ENCODE results near the gene LYPD5. TPM values are rescaled to one million over a fixed set of nuclear protein-coding genes. Genes with fewer than 3 reads are reported as not detected.
A peak's percentile ranks its signal among the peaks of the same experiment; 100 is the strongest.

Gene LYPD5
- polyA plus RNA-seq, 3 donors: 0.19 to 0.39 (median 0.24) TPM

DNA sequence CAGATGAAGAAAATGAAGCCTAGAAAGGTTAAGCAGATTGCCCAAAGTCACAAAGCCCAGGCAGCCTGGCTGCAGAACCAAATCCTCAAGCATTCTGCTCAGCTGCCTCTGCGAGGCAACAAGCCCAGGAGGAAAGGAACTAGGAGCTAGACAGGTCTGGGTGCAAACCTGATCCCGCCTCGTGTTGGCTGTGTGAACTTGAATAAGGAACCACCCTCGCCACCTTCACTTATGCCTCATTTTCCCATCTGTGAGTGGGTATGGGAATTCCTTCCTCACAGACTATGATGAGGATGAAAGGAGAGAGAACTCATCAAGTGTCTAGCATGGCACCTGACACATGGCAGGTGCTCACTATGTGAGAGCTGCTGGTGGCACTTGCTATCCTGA is 54.0 kb downstream of the LYPD5 start:
- H3K9me3 ChIP-seq (replicated peaks in 1 of 2; ENCODE audit: control insufficient read depth in 1 of 2, insufficient read depth in 1 of 2, low read length in 2 of 2): no peaks in the 10 kb centered on the region
- H4K20me1 ChIP-seq (ENCODE audit: insufficient read depth, low read length): peaks cover 18% of the 10 kb centered on the region
- peaks cover 61 to 77% of the 10 kb centered on the region in 2 donors for H3K36me3 ChIP-seq (replicated peaks in 1 of 2; ENCODE audit: control insufficient read depth in 1 of 2, insufficient read depth in 2 of 2, low read length in 2 of 2)
- H3K4me3 ChIP-seq (replicated peaks in 1 of 3; ENCODE audit: low read depth in 2 of 3, low read length in 3 of 3): no peak overlapping the region
- no peak for DNase-seq
- TF ChIP-seq, protein P1, sequence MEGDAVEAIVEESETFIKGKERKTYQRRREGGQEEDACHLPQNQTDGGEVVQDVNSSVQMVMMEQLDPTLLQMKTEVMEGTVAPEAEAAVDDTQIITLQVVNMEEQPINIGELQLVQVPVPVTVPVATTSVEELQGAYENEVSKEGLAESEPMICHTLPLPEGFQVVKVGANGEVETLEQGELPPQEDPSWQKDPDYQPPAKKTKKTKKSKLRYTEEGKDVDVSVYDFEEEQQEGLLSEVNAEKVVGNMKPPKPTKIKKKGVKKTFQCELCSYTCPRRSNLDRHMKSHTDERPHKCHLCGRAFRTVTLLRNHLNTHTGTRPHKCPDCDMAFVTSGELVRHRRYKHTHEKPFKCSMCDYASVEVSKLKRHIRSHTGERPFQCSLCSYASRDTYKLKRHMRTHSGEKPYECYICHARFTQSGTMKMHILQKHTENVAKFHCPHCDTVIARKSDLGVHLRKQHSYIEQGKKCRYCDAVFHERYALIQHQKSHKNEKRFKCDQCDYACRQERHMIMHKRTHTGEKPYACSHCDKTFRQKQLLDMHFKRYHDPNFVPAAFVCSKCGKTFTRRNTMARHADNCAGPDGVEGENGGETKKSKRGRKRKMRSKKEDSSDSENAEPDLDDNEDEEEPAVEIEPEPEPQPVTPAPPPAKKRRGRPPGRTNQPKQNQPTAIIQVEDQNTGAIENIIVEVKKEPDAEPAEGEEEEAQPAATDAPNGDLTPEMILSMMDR (IDR thresholded peaks at IDR 0.05): no peak
- no peak overlapping the region for H3K4me2 ChIP-seq (replicated peaks; ENCODE audit: extremely low read depth, low read length, poor library complexity, severe bottlenecking)
- Mint-ChIP-seq H3K27ac (peak overlapping the region in 2 of 7 donors; percentile 5 to 61), H3K9me3 (peaks cover 0 to 2% (median 0%) of the 10 kb centered on the region in 7 donors), H3K27me3 (ENCODE audit: low read depth in 3 of 3) (peaks cover 0 to 4% (median 0%) of the 10 kb centered on the region in 3 donors), H3K4me3 (no peak overlapping the region), H3K4me1 (peaks cover 35% of the 10 kb centered on the region), H3K36me3 (peaks cover 65 to 77% of the 10 kb centered on the region in 2 donors)
- H3K4me1 ChIP-seq (ENCODE audit: control insufficient read depth in 1 of 2, insufficient read depth in 2 of 2, low read length in 2 of 2): peaks cover 22 to 30% of the 10 kb centered on the region in 2 donors
- no peaks in the 10 kb centered on the region for H3K27me3 ChIP-seq (ENCODE audit: control insufficient read depth in 2 of 2, insufficient read depth in 2 of 2, low read length in 2 of 2)
- peak overlapping the region in 1 of 2 donors; percentile 3 for H3K27ac ChIP-seq (ENCODE audit: low read depth in 1 of 2, low read length in 2 of 2)
- intact Hi-C loops (cut with micrococcal nuclease): no loop called here
- H2AFZ ChIP-seq (ENCODE audit: insufficient read depth, low read depth, low read length, poor library complexity, severe bottlenecking): no peak overlapping the region
- H3K9ac ChIP-seq (ENCODE audit: insufficient read depth, low read length, poor library complexity, severe bottlenecking): no peak overlapping the region
- no CpG with 5 or more reads among the region's 4 CpGs for WGBS (ENCODE audit: insufficient coverage)
- peaks cover 59% of the 10 kb centered on the region for H3K79me2 ChIP-seq (ENCODE audit: insufficient read depth, low read length)

GRCh38 chr19:43747557-43748204 is 54.6 kb downstream of the LYPD5 start:
- DNase-seq: no peak
- TF ChIP-seq, protein P1 (IDR thresholded peaks at IDR 0.05): no peak
- Histone ChIP-seq H3K79me2 (ENCODE audit: insufficient read depth, low read length) (peaks cover 53% of the 10 kb centered on the region), H3K4me2 (replicated peaks; ENCODE audit: extremely low read depth, low read length, poor library complexity, severe bottlenecking) (no peak overlapping the region), H3K4me1 (ENCODE audit: control insufficient read depth in 1 of 2, insufficient read depth in 2 of 2, low read length in 2 of 2) (peaks cover 17 to 25% of the 10 kb centered on the region in 2 donors), H4K20me1 (ENCODE audit: insufficient read depth, low read length) (peaks cover 15% of the 10 kb centered on the region), H3K9me3 (replicated peaks in 1 of 2; ENCODE audit: control insufficient read depth in 1 of 2, insufficient read depth in 1 of 2, low read length in 2 of 2) (no peaks in the 10 kb centered on the region), H3K27ac (ENCODE audit: low read depth in 1 of 2, low read length in 2 of 2) (no peak overlapping the region), H3K4me3 (replicated peaks in 1 of 3; ENCODE audit: low read depth in 2 of 3, low read length in 3 of 3) (no peak overlapping the region), H3K27me3 (ENCODE audit: control insufficient read depth in 2 of 2, insufficient read depth in 2 of 2, low read length in 2 of 2) (no peaks in the 10 kb centered on the region), H3K9ac (ENCODE audit: insufficient read depth, low read length, poor library complexity, severe bottlenecking) (no peak overlapping the region), H2AFZ (ENCODE audit: insufficient read depth, low read depth, low read length, poor library complexity, severe bottlenecking) (no peak overlapping the region), H3K36me3 (replicated peaks in 1 of 2; ENCODE audit: control insufficient read depth in 1 of 2, insufficient read depth in 2 of 2, low read length in 2 of 2) (peaks cover 62 to 82% of the 10 kb centered on the region in 2 donors)
- WGBS (ENCODE audit: insufficient coverage): 100% methylated on average over 3 of the region's 16 CpGs
- peaks cover 0 to 4% (median 0%) of the 10 kb centered on the region in 3 donors for H3K27me3 Mint-ChIP-seq (ENCODE audit: low read depth in 3 of 3)
- peaks cover 31% of the 10 kb centered on the region for H3K4me1 Mint-ChIP-seq
- intact Hi-C loops (cut with micrococcal nuclease): no loop called here
- H3K36me3 Mint-ChIP-seq: peaks cover 68 to 79% of the 10 kb centered on the region in 2 donors
- peaks cover 0 to 4% (median 0%) of the 10 kb centered on the region in 7 donors for H3K9me3 Mint-ChIP-seq
- no peak overlapping the region for H3K4me3 Mint-ChIP-seq
- peak overlapping the region in 3 of 7 donors; percentile 5 to 61 (median 55) for H3K27ac Mint-ChIP-seq

Other genes starting within 250 kb of the LYPD5 start
- gene XRCC1, start 226.9 kb downstream of the LYPD5 start, polyA plus RNA-seq: 10 to 100 TPM; 13.1 to 23.0 (median 19.3) TPM
- 1 to 10 TPM in 1 of 3 donors, under 1 TPM in 2; 0.83 to 1.3 (median 0.93) TPM for gene PINLYP, start 226.6 kb downstream of the LYPD5 start, polyA plus RNA-seq
- gene IRGQ, start 206.3 kb downstream of the LYPD5 start, polyA plus RNA-seq: 10 to 100 TPM in 1 of 3 donors, 1 to 10 TPM in 2; 1.8 to 49.6 (median 2.9) TPM
- 1 to 10 TPM; 3.6 to 8.4 (median 7.2) TPM for gene ZNF576, start 205.9 kb downstream of the LYPD5 start, polyA plus RNA-seq
- under 1 TPM in 1 of 3 donors, not detected in 2; 0.36 TPM for gene SRRM5, start 190.4 kb downstream of the LYPD5 start, polyA plus RNA-seq
- gene ZNF428, start 182.8 kb downstream of the LYPD5 start, polyA plus RNA-seq: 1 to 10 TPM; 3.8 to 5.6 (median 3.9) TPM
- gene CADM4, start 162.6 kb downstream of the LYPD5 start, polyA plus RNA-seq: under 1 TPM; 0.10 to 0.91 (median 0.31) TPM
- gene PLAUR, start 132.3 kb downstream of the LYPD5 start, polyA plus RNA-seq: 1,000 to 10,000 TPM in 1 of 3 donors, 100 to 1,000 TPM in 2; 212 to 1,340 (median 284) TPM
- gene IRGC, start 86.4 kb downstream of the LYPD5 start, polyA plus RNA-seq: not detected
- 10 to 100 TPM in 1 of 3 donors, 1 to 10 TPM in 2; 1.3 to 26.1 (median 2.4) TPM for gene SMG9, start 47.5 kb downstream of the LYPD5 start, polyA plus RNA-seq
- gene KCNN4, start 21.5 kb downstream of the LYPD5 start, polyA plus RNA-seq: 10 to 100 TPM; 12.9 to 70.4 (median 17.1) TPM
- gene ZNF283, start 24.9 kb upstream of the LYPD5 start, polyA plus RNA-seq: 1 to 10 TPM in 2 of 3 donors, under 1 TPM in 1; 0.80 to 2.5 (median 2.0) TPM
- under 1 TPM in 1 of 3 donors, not detected in 2; 0.44 TPM for gene ZNF404, start 81.5 kb upstream of the LYPD5 start, polyA plus RNA-seq
- gene ZNF45, start 132.8 kb upstream of the LYPD5 start, polyA plus RNA-seq: 1 to 10 TPM; 2.1 to 6.3 (median 6.0) TPM
- under 1 TPM in 2 of 3 donors, not detected in 1; 0.13 to 0.29 TPM for gene ZNF221, start 148.8 kb upstream of the LYPD5 start, polyA plus RNA-seq
- gene ZNF155, start 181.7 kb upstream of the LYPD5 start, polyA plus RNA-seq: 1 to 10 TPM; 1.2 to 3.0 (median 1.4) TPM
- gene ZNF230, start 200.5 kb upstream of the LYPD5 start, polyA plus RNA-seq: 1 to 10 TPM; 1.0 to 3.9 (median 1.3) TPM
- gene ZNF222, start 222.9 kb upstream of the LYPD5 start, polyA plus RNA-seq: 1 to 10 TPM; 1.0 to 1.5 (median 1.1) TPM
- 1 to 10 TPM; 1.1 to 2.0 (median 1.2) TPM for gene ZNF223, start 249.6 kb upstream of the LYPD5 start, polyA plus RNA-seq

Measured in CD14-positive monocyte (primary cell).